Esophagus squamous epithelium (tissue), 4 donors: ENCODE results near the gene CRADD.

Experiments
- CTCF ChIP-seq, 6 experiments: fragments of 450-650 bp in 4 of 6; fragments of 200-600 bp in 2 of 6; sonication (generic) in 2 of 6; IDR thresholded peaks; one replicate each; pipeline ENCODE4 v1.5.1; 2016 to 2019; ENCODE audit warnings: antibody characterized with exemption in 6 of 6, mild to moderate bottlenecking in 4 of 6, moderate library complexity in 4 of 6
- POLR2A ChIP-seq, 4 donors: fragments of 450-650 bp; IDR thresholded peaks; one replicate each; pipeline ENCODE4 v1.6.1; 2017; ENCODE audit warnings: antibody characterized with exemption in 4 of 4, mild to moderate bottlenecking in 4 of 4, moderate library complexity in 3 of 4

GRCh38 chr12:93776581-93777018 lies 99.4 kb downstream of the CRADD start:
- TF ChIP-seq CTCF (IDR thresholded peaks at IDR 0.05): no peak
- no peak for TF ChIP-seq POLR2A (IDR thresholded peaks at IDR 0.05)
